Keratinocyte (primary cell): ENCODE measurements around the gene RASD2. TPM values are rescaled to one million over a fixed set of nuclear protein-coding genes. Genes with fewer than 3 reads are reported as not detected.

Source experiments
- DNase-seq: peaks from one replicate; pipeline ENCODE4 v3.0.0-alpha.2; 2011; ENCODE audit warnings: low read depth, missing footprints, low spot score
- FAIRE-seq: peaks from 2 replicates; lab custom pipeline; 2011; peaks lifted over from hg19 to GRCh38; lab: Jason Lieb, UNC
- H2AFZ ChIP-seq: 2 replicates; pipeline ENCODE4 v1.6.0; 2012; ENCODE audit warnings: low read length, control low read depth, inconsistent platforms; ENCODE audit not compliant: control insufficient read depth
- H3K27ac ChIP-seq: 2 replicates; pipeline ENCODE4 v1.5.1; 2011; ENCODE audit warnings: low read length; ENCODE audit not compliant: control insufficient read depth, insufficient read depth
- H3K27me3 ChIP-seq: 3 replicates; pipeline ENCODE4 v1.6.0; 2011; ENCODE audit warnings: low read length; ENCODE audit not compliant: control insufficient read depth, insufficient read depth; ENCODE audit errors: extremely low read depth
- H3K36me3 ChIP-seq, 2 experiments: 2 replicates in 1 of 2; 3 replicates in 1 of 2; pipeline ENCODE4 v1.5.1; 2011; ENCODE audit warnings: low read length in 2 of 2, mild to moderate bottlenecking in 1 of 2; ENCODE audit not compliant: control insufficient read depth in 2 of 2, insufficient read depth in 2 of 2; ENCODE audit errors: extremely low read depth in 1 of 2
- H3K4me1 ChIP-seq: 3 replicates; pipeline ENCODE4 v1.5.1; 2011; ENCODE audit warnings: low read length; ENCODE audit not compliant: control insufficient read depth, insufficient read depth; ENCODE audit errors: extremely low read depth
- H3K4me2 ChIP-seq: 3 replicates; pipeline ENCODE4 v1.6.0; 2011; ENCODE audit warnings: low read depth, low read length; ENCODE audit not compliant: control insufficient read depth, insufficient read depth; ENCODE audit errors: extremely low read depth
- H3K4me3 ChIP-seq, 3 experiments: fragments of 200-600 bp in 1 of 3; sonication (generic) in 1 of 3; 2 replicates in 2 of 3; 3 replicates in 1 of 3; pipeline ENCODE4 v1.5.1; 2011 to 2016; ENCODE audit warnings: low read length in 3 of 3, mild to moderate bottlenecking in 3 of 3, control low read depth in 2 of 3, inconsistent platforms in 1 of 3, low read depth in 1 of 3, mixed read lengths in 1 of 3, mixed run types in 1 of 3, moderate library complexity in 1 of 3; ENCODE audit not compliant: control insufficient read depth in 2 of 3, insufficient read depth in 2 of 3; ENCODE audit errors: extremely low read depth in 1 of 3
- H3K79me2 ChIP-seq: 2 replicates; pipeline ENCODE4 v1.6.0; 2012; ENCODE audit warnings: low read length; ENCODE audit not compliant: control insufficient read depth, insufficient read depth
- H3K9ac ChIP-seq: 3 replicates; pipeline ENCODE4 v1.6.0; 2011; ENCODE audit warnings: low read length; ENCODE audit not compliant: control insufficient read depth, insufficient read depth; ENCODE audit errors: extremely low read depth
- H3K9me1 ChIP-seq: 3 replicates; pipeline ENCODE4 v1.6.0; 2011; ENCODE audit warnings: low read length; ENCODE audit not compliant: control insufficient read depth, insufficient read depth; ENCODE audit errors: extremely low read depth
- H3K9me3 ChIP-seq: 2 replicates; pipeline ENCODE4 v1.5.1; 2012; ENCODE audit warnings: low read depth, low read length; ENCODE audit not compliant: control insufficient read depth
- H4K20me1 ChIP-seq: 3 replicates; pipeline ENCODE4 v1.6.0; 2011; ENCODE audit warnings: low read length; ENCODE audit not compliant: control insufficient read depth, insufficient read depth; ENCODE audit errors: extremely low read depth
- CTCF ChIP-seq, 3 experiments: IDR thresholded peaks in 1 of 3; conservative IDR thresholded peaks in 1 of 3; optimal IDR thresholded peaks in 1 of 3; 2 replicates in 2 of 3; 3 replicates in 1 of 3; pipeline versions ENCODE3 to v1.5.1; 2011; ENCODE audit warnings: low read length in 3 of 3, mild to moderate bottlenecking in 3 of 3, moderate library complexity in 2 of 3, control low read depth in 1 of 3, inconsistent platforms in 1 of 3; ENCODE audit not compliant: insufficient read depth in 2 of 3; ENCODE audit errors: extremely low read depth in 1 of 3
- EZH2 ChIP-seq: IDR thresholded peaks from one replicate; pipeline ENCODE4 v1.6.1; 2012; ENCODE audit warnings: inconsistent platforms, mild to moderate bottlenecking, low read length, moderate library complexity
- dilution Hi-C: fragments of 300-500 bp; cut with MboI; formaldehyde crosslinking; loops from one replicate; pipeline ENCODE4 v1.7.0; 2020; ENCODE audit warnings: low sequenced_read_pairs; ENCODE audit not compliant: extremely low pct_ligation_motif_present
- polyA plus RNA-seq, 5 experiments: library from polyadenylated mRNA; depleted of rRNA in 3 of 5; stranded (reverse) in 3 of 5; stranded (forward) in 1 of 5; unstranded in 1 of 5; fragments of >200 nt; gene quantifications; 1 replicate in 1 of 5; 2 replicates in 3 of 5; 3 replicates in 1 of 5; pipeline versions ENCODE4 v1.2.1 to v1.2.3, GENCODE V29; 2011 to 2012; ENCODE audit warnings: missing spikeins in 2 of 5, low read depth in 1 of 5, low replicate concordance in 1 of 5

The RASD2 gene
- polyA plus RNA-seq, 1 donor (not counting 4 experiments of a cell fraction or from before 2014, with no cell fraction given), result 0.03 TPM

GRCh38 chr22:35580351-35581022 lies 39.9 kb downstream of the RASD2 start:
- Histone ChIP-seq H3K27ac (no peak overlapping the region), H4K20me1 (no peaks in the 10 kb centered on the region), H3K9ac (no peak overlapping the region), H3K4me2 (no peak overlapping the region), H2AFZ (no peak overlapping the region), H3K4me3 (no peak overlapping the region), H3K4me1 (no peaks in the 10 kb centered on the region), H3K9me3 (no peaks in the 10 kb centered on the region), H3K79me2 (no peaks in the 10 kb centered on the region), H3K36me3 (no peaks in the 10 kb centered on the region), H3K27me3 (no peaks in the 10 kb centered on the region), H3K9me1 (no peaks in the 10 kb centered on the region)
- DNase-seq (no peak), FAIRE-seq (no peak)
- dilution Hi-C loops, result no loop called here
- no peak for TF ChIP-seq EZH2
- TF ChIP-seq CTCF (optimal IDR thresholded peaks at IDR 0.05 in 1 of 3, IDR thresholded peaks at IDR 0.05 in 1 of 3, conservative IDR thresholded peaks at IDR 0.05 in 1 of 3; ENCODE audit: extremely low read depth in 1 of 3, insufficient read depth in 2 of 3, low read length in 3 of 3), result no peak

GRCh38 chr22:35581023-35581413 lies 40.4 kb downstream of the RASD2 start:
- FAIRE-seq, result no peak
- Histone ChIP-seq H3K27me3 (no peaks in the 10 kb centered on the region), H3K27ac (no peak overlapping the region), H3K9me3 (no peaks in the 10 kb centered on the region), H3K4me2 (no peak overlapping the region), H3K36me3 (no peaks in the 10 kb centered on the region), H2AFZ (no peak overlapping the region), H3K9me1 (no peaks in the 10 kb centered on the region), H4K20me1 (no peaks in the 10 kb centered on the region), H3K9ac (no peak overlapping the region), H3K4me1 (no peaks in the 10 kb centered on the region), H3K4me3 (no peak overlapping the region), H3K79me2 (no peaks in the 10 kb centered on the region)
- no peak for DNase-seq
- TF ChIP-seq EZH2 (no peak), CTCF (optimal IDR thresholded peaks at IDR 0.05 in 1 of 3, IDR thresholded peaks at IDR 0.05 in 1 of 3, conservative IDR thresholded peaks at IDR 0.05 in 1 of 3; ENCODE audit: extremely low read depth in 1 of 3, insufficient read depth in 2 of 3, low read length in 3 of 3) (no peak)
- dilution Hi-C loops, result no loop called here
